CD4-positive, alpha-beta T cell treated with Interleukin-17A for 4 hours (primary cell): ENCODE measurements around the gene GEMIN7.

Experiments
- DNase-seq: peaks from one replicate; pipeline ENCODE4 v3.0.0-alpha.2; 2020; ENCODE audit warnings: mixed read lengths

GEMIN7 gene

DNA sequence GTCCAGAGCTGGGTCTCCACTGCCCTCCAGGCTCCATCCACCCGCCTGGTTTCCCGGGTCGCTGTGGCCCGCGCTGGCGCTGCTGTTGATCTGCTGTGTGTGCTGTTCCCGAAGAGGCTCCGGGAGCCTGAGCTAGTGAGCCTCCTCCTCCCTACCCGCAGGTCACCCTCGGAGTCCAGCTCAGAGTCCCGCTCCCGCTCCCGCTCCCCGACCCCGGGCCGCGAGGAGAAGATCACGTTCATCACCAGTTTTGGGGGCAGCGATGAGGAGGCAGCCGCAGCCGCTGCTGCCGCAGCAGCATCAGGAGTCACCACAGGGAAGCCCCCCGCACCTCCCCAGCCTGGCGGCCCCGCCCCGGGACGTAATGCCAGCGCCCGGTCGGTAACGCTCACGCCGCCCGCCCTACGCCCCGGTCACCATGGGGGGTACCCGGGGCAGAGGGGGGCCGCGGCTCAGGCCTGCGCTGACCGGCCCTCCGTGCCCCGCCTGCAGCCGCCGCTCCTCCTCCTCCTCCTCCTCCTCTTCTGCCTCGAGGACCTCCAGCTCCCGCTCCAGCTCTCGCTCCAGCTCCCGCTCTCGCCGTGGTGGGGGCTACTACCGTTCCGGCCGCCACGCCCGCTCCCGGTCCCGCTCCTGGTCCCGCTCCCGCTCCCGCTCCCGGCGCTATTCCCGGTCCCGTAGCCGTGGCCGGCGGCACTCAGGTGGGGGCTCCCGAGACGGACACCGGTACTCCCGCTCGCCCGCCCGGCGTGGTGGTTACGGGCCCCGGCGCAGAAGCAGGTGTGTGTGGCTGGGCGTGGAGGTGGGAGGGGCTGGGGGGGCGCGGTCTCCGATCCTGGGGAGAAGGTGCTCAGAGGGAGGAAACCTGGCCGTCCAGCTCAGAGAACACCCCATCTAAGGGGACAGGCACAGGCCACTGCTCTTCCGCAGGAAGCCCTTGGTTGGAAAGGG is 14.9 kb upstream of the GEMIN7 start:
- DNase-seq, result no peak

- DNase-seq, result no peak
These were observed 12.0 kb upstream of the GEMIN7 start for GRCh38 chr19:45066921-45067661.

DNA sequence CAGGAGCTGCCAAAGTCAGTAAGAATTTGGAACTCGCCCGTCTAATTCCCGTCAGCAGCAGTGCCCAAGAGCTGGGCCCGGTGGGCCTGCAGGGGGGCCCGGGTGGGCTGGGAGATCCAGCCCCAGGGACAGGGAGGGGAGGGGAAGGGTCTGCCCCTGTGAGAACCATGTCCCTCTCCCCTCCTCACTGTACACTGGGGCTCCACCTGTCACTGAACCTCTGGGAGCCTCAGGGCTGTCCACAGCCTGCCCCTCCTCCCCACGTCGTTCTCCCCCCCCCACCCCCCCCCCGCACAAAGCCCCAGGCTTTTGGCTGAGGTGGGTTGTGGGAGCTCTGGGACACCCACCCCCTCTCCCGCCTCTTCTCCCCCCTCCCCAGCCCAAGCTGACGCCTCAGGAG is 11.0 kb upstream of the GEMIN7 start:
- DNase-seq, result no peak

- no peak for DNase-seq
These were observed 10.0 kb upstream of the GEMIN7 start for GRCh38 chr19:45069056-45069455.

GRCh38 chr19:45070214-45070613 is 8.8 kb upstream of the GEMIN7 start:
- DNase-seq, result no peak

DNA sequence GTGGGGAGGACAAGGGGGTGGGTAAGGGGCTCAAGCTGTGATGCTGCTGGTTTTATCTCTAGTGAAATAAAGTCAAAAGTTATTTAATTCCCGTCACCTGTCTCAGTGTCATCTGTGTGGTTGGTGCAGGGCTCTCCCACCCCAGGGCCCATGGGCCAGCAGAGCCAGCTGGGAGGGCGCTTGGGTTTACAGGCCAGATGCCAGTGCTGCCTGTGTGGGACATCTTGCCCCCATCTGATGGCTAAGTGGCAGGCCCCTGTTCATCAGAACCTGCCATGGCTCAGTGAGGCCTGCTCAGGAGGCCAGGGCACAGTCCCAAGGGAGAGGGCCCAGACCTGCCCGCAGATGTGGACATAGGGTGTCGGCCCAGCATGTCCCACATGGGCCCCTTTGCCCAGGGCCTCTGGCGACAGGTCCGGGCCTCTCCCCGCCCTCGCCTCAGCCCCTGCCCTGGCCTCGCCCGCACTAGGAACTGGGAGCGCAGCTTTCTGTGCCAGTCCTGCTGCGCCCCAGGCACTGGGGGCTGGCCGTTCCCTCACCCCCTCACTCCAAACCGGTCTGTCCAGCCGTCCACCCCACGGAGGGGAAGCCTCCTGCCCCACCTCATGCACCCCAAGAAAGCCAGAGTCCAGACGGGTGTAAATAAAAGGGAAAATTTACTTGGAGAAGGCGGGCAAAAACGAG is 8.1 kb upstream of the GEMIN7 start:
- DNase-seq, result no peak

DNA sequence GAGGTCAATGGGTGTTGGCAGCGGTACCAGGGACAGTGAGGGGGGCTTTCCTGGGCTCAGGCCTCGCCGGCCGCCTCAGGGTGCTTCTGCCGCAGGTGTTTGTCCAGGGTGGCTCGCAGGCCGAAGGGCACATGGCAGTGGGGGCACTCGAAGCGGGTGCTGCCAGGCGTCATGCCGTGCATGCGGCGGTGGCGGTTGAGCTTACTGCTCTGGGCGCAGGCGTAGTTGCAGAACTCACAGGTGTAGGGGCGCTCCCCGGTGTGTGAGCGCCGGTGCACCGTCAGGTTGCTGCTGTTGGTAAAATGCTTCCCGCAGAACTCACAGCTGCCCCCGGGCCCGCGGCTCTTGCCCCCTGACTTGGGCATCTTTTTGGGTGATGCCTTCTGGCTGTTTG is 7.5 kb upstream of the GEMIN7 start:
- DNase-seq, result no peak

- no peak for DNase-seq
These were observed 6.9 kb upstream of the GEMIN7 start for GRCh38 chr19:45071969-45072790.

DNA sequence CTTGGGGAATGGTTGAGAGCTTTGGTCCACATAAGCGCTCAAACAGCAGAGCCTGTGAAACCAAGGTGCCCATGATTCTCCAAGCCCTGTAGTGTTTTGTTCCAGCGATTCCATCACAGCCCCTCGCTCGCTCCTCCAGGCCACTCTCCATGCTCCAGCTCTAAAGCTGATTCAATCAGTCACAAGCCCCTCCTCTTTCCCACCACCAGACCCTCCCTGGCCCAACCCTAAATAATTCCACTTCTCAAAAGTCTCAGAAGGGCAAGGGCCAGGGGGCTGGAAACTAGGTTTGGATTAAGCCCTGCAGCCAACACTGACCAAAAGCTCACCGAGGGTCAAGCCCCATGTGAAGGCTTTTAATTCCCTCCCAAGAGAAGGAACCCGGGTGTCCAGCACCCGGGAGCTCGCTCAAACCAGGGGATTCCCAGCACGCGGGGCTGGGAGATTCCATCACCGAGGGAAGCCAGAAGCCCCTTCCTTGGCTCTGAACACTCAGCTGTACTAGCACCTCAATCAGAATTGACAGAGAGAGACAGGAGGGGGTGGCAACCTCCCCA is 4.2 kb upstream of the GEMIN7 start:
- DNase-seq, result no peak

DNA sequence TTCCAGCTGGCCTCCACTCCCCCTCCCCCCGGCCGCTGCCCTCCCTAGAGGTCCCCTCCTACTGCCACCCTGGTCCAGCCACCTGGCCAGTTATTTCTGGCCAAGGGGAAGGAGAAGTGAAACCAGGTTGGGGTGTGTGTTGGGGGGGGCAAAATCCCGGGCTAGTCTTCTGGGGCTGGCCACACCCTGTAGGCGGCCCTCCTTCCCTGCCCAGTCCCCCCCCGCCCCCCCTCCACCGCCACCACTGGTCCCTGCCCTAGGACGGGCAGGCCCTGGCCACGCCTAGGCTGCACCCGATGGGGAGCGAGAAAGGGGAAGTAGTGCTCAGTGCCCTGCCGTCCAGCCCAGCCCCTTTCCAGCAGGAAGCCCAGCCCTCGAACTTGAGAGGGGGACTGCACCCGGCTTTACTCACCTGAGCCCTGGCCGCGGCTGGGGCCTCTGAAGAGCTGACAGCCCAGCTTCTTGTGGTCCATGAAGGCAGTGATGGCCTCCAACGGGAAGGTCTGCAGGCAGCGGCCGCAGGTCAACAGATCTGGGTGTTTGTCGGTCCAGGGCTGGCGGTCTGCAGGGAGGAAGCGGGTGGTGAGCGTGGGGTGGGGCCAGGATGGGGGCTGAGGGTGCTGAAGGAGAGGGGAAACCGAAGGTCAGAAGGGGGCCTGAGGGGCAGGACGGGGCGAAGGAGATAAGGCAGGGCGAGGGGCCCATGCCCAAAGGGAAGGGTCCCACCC is 3.6 kb upstream of the GEMIN7 start:
- peak; percentile 45 for DNase-seq

DNA sequence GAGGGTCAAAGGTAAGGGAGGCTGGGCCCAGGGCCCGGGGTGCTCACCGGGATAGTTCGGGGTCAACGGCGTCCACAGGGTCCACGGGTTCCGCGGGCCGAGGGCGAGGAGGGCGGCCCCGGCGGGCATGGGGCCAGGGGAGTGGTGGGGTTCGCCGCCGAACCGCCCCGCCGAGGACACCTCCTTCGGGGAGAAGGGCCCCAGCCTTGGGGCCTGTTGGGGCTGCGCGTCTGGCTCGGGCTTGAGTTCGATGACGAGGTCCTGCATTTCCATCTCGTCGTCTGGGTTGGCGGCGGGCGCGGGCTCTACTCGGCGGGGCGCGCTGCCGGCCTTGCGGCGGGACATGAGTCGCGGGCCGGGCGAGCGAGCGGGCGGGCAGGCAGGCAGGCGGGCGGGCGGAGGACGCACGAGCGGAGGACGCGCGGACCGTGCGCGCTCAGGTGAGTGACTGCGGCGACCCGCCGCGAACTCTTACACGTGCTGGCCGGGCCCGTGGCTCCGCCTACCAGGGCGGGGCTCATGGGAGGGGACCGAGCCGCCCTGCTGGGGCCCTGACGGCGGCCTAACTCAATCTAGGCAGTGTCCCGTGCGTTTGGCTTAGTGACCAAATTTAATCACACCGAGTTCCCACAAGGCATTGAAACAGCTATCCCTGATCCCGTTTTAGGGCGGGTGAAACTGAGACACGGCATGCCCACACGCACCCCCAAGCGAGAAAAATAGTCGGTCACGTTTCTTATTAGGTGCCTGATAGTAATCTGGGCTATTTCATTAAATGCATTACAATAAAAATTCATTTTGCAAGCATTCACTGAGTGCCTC is 2.8 kb upstream of the GEMIN7 start, which contains the start of gene ZNF296:
Gene ZNF296 (minus strand): TSS at position 450 of the 822 bp plus-strand sequence. CDS start 105 bp downstream, at position 345.
- peak; percentile 89 for DNase-seq

DNA sequence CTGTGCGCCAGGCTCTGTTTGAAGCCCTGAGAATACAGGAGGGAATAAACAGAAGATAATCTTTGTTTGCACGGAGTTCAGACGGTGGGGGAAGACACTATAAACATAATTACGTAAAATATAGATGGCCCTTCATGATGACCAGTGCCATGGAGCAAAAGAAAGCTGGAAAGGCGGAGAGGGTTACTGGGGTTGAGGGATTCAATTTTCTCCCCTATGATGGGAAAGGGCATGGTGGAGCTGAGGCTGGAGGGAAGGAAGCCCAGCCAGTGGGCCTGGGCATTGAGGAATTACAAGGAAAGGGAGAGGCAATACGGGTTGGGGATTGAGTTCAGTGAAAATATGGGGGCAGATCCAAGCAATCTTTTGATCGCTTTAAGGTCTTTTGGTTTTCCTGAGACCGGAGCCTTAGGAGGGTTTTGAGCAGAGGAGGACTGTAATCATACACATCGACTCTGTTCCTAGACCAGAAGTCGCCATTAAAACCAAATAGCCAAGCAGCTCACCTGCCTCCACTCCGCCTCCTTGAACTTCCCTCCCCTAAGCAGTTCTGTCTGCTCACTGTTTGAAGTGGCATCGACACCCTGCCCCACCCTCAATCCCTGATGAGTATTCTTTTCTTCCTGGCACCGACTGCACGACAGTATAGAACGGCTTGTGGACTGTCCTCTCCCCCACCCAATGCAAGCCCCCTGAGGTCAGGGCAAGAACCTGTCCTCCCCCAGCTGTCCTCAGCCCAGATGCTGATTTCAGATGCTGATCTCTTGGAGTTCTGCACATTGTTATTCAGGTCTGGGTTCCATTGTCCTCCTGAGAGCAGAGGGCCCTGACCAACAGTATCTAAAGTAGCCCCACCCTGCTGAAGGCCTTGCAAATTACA is 2.0 kb upstream of the GEMIN7 start:
- peak; percentile 33 for DNase-seq

DNA sequence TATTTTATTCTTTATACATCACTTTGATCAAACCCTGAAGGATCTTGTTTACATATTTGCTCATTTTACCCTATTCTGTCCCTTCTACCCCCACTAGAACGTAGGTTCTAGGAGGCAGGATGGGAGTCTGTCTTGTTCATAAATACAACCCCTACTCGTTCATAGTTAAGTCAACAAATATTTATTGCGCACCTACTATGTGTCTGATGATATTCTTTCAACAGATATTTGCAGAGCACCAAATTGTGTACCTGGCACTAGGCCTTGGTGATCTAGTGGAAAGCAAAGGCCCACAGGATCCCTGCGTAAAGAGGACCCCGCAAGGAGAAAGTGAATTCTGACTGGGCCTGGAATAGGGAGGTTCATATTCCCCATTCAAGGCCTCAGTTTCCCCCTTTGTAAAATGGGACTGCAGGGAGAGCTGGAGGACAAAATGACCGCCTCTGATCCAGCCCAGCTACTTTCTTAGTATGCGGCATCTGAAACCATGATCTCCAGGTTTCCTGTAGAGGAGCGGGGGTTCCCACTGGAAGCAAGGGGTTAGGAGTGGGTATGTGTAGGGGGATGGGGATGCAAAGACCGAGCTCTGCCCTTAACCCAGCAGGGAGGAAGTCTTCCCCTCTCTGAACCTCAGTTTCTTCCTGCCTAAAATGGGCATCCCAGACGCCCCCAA is 534 bp upstream of the GEMIN7 start:
- no peak for DNase-seq

GRCh38 chr19:45079911-45080370 is 881 bp downstream of the GEMIN7 start:
- DNase-seq, result peak; percentile 8

DNA sequence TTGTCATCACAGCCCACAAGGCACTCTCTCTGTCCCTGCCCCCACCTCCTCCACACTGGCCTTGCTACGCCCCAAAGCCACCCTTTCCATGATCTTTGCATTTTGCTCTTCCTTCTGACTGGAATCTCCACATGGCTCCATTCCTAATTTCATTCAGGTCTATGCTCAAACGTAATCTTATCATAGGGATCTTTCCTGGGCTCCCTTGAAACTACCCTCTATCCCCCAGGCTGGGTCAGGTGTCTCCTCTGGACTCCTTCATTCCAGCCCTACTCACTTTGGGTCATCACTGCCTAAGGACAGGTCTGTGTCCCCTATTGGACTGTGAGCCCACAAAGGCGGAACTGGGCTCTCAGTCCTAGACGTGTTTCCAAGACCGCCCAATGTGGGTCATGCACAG is 3.1 kb downstream of the GEMIN7 start:
- no peak for DNase-seq

GRCh38 chr19:45086480-45086879 is 7.4 kb downstream of the GEMIN7 start:
- DNase-seq, result no peak

- DNase-seq, result peak; percentile 72
These were observed 8.5 kb downstream of the GEMIN7 start for GRCh38 chr19:45087531-45087930.

- no peak for DNase-seq
These were observed 11.0 kb downstream of the GEMIN7 start for GRCh38 chr19:45090034-45090433.

- DNase-seq, result no peak
These were observed 11.5 kb downstream of the GEMIN7 start for GRCh38 chr19:45090606-45091005.
